ENCODE measurements around the gene NKD1. TPM values are rescaled to one million over a fixed set of nuclear protein-coding genes. Genes with fewer than 3 reads are reported as not detected.

The NKD1 gene
- total RNA-seq, 2 donors from 2014 or later, result 1.1 to 3.0 TPM

- Histone ChIP-seq H3K27ac (no peak overlapping the region), H3K4me1 (no peaks in the 10 kb centered on the region), H3K36me3 (no peaks in the 10 kb centered on the region), H3K9me3 (peaks cover 3 to 19% of the 10 kb centered on the region in 2 donors), H3K4me3 (no peak overlapping the region), H3K27me3 (no peaks in the 10 kb centered on the region)
- no peak for TF ChIP-seq CTCF (IDR thresholded peaks at IDR 0.05)
- DNase-seq (ENCODE audit: low spot score), result peak; percentile 11
Measured at GRCh38 chr16:50531901-50532300, 16.3 kb upstream of the NKD1 start.

GRCh38 chr16:50532576-50532975 lies 15.6 kb upstream of the NKD1 start:
- Histone ChIP-seq H3K27ac (no peak overlapping the region), H3K9me3 (peaks cover 3 to 19% of the 10 kb centered on the region in 2 donors), H3K4me1 (no peaks in the 10 kb centered on the region), H3K36me3 (no peaks in the 10 kb centered on the region), H3K4me3 (no peak overlapping the region), H3K27me3 (no peaks in the 10 kb centered on the region)
- DNase-seq (ENCODE audit: low spot score), result peak; percentile 42
- no peak for TF ChIP-seq CTCF (IDR thresholded peaks at IDR 0.05)

DNA sequence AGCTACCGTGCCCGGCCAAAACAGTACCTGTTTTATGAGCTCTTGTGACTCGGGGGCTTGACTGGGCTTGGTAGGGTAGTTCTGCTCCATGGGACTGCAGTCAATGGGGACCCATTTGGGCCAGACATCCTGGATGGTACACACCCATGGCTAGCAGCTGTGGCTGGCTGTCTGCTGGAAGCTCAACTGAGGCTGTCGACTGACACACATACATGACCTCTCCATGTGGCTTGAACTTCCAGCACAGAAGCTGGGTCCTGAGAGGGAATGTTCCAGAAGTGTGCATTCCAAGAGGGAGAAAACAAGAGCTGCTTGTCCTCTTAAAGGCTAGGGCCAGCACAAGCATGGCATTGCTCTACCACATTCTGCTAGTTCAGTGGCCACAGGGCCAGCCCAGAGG lies 14.9 kb upstream of the NKD1 start:
- DNase-seq (ENCODE audit: low spot score), result peak; percentile 23

GRCh38 chr16:50534091-50534490 lies 14.1 kb upstream of the NKD1 start:
- TF ChIP-seq CTCF (IDR thresholded peaks at IDR 0.05), result no peak
- peak; percentile 7 for DNase-seq (ENCODE audit: low spot score)
- Histone ChIP-seq H3K27ac (no peak overlapping the region), H3K9me3 (peaks cover 3 to 15% of the 10 kb centered on the region in 2 donors), H3K36me3 (no peaks in the 10 kb centered on the region), H3K4me3 (no peak overlapping the region), H3K27me3 (no peaks in the 10 kb centered on the region), H3K4me1 (no peaks in the 10 kb centered on the region)

More for the DNA sequence above, 14.9 kb upstream of the NKD1 start:
- H3K4me3 ChIP-seq, result no peak overlapping the region
- H3K27ac ChIP-seq, result no peak overlapping the region
- H3K9me3 ChIP-seq, result peaks cover 3 to 19% of the 10 kb centered on the region in 2 donors
- H3K4me1 ChIP-seq, result no peaks in the 10 kb centered on the region
- no peak for TF ChIP-seq CTCF (IDR thresholded peaks at IDR 0.05)
- H3K27me3 ChIP-seq, result no peaks in the 10 kb centered on the region
- H3K36me3 ChIP-seq, result no peaks in the 10 kb centered on the region

DNA sequence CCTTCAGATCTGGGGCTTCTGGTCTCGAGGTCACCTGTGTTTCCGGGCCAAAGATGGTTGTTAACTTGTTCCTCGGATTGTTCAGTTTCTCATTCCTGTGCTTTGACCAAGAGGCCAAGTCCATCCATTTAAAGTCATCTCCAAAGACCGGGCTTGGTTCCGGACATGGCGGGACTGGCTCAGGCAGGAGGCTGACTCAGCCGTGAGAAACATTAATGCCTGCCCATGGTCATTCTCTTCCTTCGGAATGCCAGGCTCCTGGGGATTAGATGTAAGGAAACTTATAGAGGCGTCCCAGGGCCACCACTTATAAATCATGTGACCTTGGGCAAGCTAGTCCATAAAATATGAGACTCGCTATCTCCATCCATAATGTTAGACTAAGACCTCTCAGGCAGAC lies 13.6 kb upstream of the NKD1 start:
- no peak overlapping the region for H3K4me3 ChIP-seq
- H3K27ac ChIP-seq, result no peak overlapping the region
- H3K9me3 ChIP-seq, result peaks cover 3 to 11% of the 10 kb centered on the region in 2 donors
- DNase-seq (ENCODE audit: low spot score), result peak; percentile 46
- no peaks in the 10 kb centered on the region for H3K27me3 ChIP-seq
- H3K36me3 ChIP-seq, result no peaks in the 10 kb centered on the region
- no peaks in the 10 kb centered on the region for H3K4me1 ChIP-seq
- TF ChIP-seq CTCF (IDR thresholded peaks at IDR 0.05), result no peak

GRCh38 chr16:50534958-50535357 lies 13.2 kb upstream of the NKD1 start:
- H3K4me1 ChIP-seq, result no peaks in the 10 kb centered on the region
- no peaks in the 10 kb centered on the region for H3K27me3 ChIP-seq
- no peak overlapping the region for H3K4me3 ChIP-seq
- no peak for DNase-seq (ENCODE audit: low spot score)
- H3K36me3 ChIP-seq, result no peaks in the 10 kb centered on the region
- TF ChIP-seq CTCF (IDR thresholded peaks at IDR 0.05), result no peak
- no peak overlapping the region for H3K27ac ChIP-seq
- H3K9me3 ChIP-seq, result peaks cover 3 to 7% of the 10 kb centered on the region in 2 donors

Measured in right atrium auricular region (tissue), 2 donors.